HUES48 (cell line): ENCODE results near the gene EME2.
"Not testable (repeated sequence)": the region's sequence is repeated elsewhere in the genome, so short reads cannot be mapped to it uniquely, and the experiment has no call there.

Experiments
- H3K27ac ChIP-seq: one replicate; pipeline ENCODE4 v1.7.0; 2013; ENCODE audit warnings: low read depth, low read length, inconsistent platforms
- H3K27me3 ChIP-seq: 2 replicates; pipeline ENCODE4 v1.6.1; 2013; ENCODE audit warnings: mild to moderate bottlenecking, low read length; ENCODE audit not compliant: control insufficient read depth, insufficient read depth
- H3K36me3 ChIP-seq: 2 replicates; pipeline ENCODE4 v1.6.1; 2013; ENCODE audit warnings: low read length; ENCODE audit not compliant: control insufficient read depth, insufficient read depth
- H3K4me1 ChIP-seq: 2 replicates; pipeline ENCODE4 v1.6.1; 2013; ENCODE audit warnings: mild to moderate bottlenecking, low read length; ENCODE audit not compliant: control insufficient read depth, insufficient read depth
- H3K4me3 ChIP-seq: 2 replicates; pipeline ENCODE4 v1.5.1; 2013; ENCODE audit warnings: mild to moderate bottlenecking, low read depth, low read length
- H3K9ac ChIP-seq: 2 replicates; pipeline ENCODE4 v1.6.1; 2013; ENCODE audit warnings: mild to moderate bottlenecking, low read depth, low read length, moderate library complexity
- H3K9me3 ChIP-seq: 2 replicates; pipeline ENCODE4 v1.6.1; 2013; ENCODE audit warnings: low read length; ENCODE audit not compliant: control insufficient read depth, insufficient read depth

The EME2 gene

DNA sequence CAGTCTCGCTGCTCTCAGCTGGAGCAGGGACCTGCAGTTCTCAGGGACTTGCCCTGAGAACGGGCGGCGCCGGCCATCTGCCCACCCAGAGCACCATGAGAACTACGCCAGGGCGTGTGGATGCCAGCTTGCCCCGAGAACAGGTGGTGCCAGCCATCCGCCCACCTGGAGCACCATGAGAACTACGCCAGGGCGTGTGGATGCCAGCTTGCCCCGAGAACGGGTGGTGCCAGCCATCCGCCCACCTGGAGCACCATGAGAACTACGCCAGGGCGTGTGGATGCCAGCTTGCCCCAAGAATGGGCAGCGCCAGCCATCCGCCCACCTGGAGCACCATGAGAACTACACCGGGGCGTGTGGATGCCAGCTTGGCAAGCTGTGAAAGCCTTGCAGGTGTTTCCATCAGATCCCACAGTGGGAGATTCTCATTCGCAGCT is 40.0 kb upstream of the EME2 start:
- H3K9ac ChIP-seq, H3K27me3 ChIP-seq, H3K4me1 ChIP-seq, H3K4me3 ChIP-seq, H3K27ac ChIP-seq: not testable (repeated sequence)
- Histone ChIP-seq H3K36me3 (peaks cover 16% of the 10 kb centered on the region), H3K9me3 (peaks cover 33% of the 10 kb centered on the region)

DNA sequence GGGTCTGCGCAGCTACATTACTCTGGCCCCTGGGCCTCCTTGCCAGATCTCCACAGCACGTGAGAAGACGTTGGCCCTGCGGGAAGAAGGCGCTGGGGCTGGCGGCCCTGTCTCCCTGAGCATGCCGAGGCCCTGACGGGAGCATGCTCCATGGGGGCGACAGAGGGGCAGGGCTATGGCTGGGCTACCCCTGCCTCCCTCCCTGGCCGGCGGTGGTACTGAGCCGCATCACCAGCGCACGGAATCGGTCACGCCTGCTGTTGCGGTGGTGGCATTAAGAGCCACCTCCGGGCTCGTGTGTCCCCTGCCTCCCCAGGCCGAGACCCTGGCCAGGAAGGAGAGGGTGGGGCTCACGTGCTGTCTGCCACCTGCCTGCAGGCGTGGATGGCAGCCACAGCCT is 38.5 kb upstream of the EME2 start:
- no peaks in the 10 kb centered on the region for H3K4me1 ChIP-seq
- H3K9ac ChIP-seq: no peak overlapping the region
- no peaks in the 10 kb centered on the region for H3K27me3 ChIP-seq
- H3K9me3 ChIP-seq: peaks cover 49% of the 10 kb centered on the region
- no peak overlapping the region for H3K27ac ChIP-seq
- peaks cover 5% of the 10 kb centered on the region for H3K36me3 ChIP-seq
- no peak overlapping the region for H3K4me3 ChIP-seq

DNA sequence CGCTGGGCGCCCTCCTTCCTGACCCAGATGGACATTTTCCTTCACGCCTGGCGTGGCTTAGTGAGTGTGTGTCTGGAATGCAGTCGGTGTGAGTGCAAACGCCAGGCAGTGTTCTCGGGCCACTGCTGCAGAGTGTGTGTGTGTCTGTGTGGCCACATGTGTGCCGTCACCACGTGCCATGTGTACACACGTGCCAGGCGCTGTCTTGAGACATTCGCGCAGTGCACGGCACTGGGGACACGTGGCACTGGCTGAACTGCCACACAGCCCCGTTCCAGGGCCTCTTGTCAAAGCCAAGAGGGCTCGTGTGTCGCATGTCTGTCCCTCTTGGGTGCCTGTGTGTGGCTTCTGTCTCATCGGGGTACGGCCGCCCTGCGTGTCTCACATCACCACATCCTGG is 37.8 kb upstream of the EME2 start:
- Histone ChIP-seq H3K9ac (no peak overlapping the region), H3K9me3 (peaks cover 56% of the 10 kb centered on the region), H3K36me3 (peaks cover 4% of the 10 kb centered on the region), H3K27me3 (no peaks in the 10 kb centered on the region), H3K27ac (no peak overlapping the region), H3K4me1 (no peaks in the 10 kb centered on the region), H3K4me3 (no peak overlapping the region)

DNA sequence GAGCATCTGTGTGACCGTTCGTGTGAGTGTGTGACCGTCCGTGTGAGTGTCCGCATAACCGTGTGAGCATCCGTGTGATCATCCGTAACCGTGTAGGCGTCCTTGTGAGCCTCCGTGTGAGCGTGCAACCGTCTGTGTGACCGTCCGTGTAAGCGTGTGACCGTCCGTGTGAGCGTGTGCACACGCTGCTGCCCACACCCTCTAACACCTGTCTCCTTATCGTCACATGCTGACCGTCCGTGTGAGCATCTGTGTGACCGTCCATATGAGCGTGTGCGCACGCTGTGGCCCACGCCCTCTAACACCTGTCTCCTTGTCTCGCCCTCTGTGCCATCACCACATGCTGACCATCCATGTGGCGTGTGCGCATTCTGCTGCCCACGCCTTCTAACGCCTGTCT is 32.4 kb upstream of the EME2 start:
- Histone ChIP-seq H3K27me3 (no peaks in the 10 kb centered on the region), H3K27ac (no peak overlapping the region), H3K4me1 (no peaks in the 10 kb centered on the region), H3K4me3 (no peak overlapping the region), H3K36me3 (peaks cover 8% of the 10 kb centered on the region; the same call in 1 of the 2 replicates), H3K9ac (no peak overlapping the region), H3K9me3 (peaks cover 47% of the 10 kb centered on the region)

DNA sequence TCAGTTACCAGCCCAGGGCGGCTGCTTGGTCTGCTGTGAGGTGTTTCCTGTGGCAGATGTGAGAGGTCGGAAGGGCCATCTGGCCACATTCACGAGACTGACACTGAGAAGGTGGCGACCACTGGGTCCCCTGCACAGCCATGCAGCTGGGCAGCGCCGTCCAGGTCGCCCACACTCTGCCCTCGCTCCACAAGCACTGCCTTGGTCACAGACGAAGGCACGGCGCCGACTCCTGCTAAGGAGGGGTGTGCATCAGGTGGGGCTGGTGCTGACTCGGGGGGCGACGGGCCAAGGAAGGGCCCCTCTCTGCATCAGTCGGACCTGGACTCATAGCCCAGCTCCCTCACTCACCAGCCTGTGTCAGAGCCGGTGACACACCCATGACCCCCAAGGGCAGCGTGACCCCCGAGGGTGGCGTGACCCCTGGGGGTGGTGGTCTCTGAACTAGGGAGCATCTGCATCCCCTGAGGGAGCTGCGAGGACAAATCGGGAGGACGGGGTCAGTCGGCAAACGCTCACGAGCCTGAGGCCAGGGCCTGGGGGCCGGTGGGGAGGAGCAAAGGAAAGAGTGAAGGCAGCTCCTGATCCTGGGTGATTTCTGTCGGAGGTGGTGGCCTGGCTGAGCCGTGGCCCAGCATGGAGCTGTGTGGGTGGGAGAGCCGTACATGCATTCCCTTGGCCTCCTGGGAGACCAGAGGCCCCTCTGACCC is 31.7 kb upstream of the EME2 start:
- H3K36me3 ChIP-seq: peaks cover 14% of the 10 kb centered on the region; the same call in 1 of the 2 replicates
- no peaks in the 10 kb centered on the region for H3K4me1 ChIP-seq
- no peak overlapping the region for H3K9ac ChIP-seq

DNA sequence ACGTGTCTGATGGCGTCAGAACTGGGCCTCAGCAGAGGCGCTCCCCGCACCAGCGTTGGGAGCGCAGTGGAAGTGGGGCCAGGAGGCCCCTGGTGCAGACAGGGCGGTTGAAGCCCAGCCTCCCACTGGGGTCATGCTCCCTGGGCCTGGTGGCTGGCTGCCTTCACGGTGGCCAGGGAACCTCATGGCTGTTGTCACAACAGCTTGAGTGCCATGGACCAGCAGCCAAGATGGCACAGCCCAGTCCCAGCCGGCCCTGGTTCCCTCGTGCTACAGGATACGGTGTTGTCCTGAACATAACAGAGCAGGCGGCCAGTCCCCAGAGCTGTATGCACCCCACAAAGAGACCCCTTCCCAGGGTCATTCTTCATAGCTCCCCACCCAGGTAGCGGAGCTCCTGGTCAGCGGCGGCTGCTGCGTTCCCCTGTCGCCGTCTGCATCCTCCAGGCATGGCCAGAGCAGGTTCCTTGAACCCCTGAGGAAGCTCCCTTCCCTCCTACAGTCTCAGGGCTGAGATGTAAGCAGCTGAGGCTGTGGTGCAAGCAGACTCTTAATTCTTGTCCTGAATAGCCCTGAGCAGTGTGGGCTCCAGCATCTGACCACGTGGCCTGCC is 31.0 kb upstream of the EME2 start:
- no peak overlapping the region for H3K9ac ChIP-seq
- H3K4me1 ChIP-seq: no peaks in the 10 kb centered on the region
- H3K27me3 ChIP-seq: no peaks in the 10 kb centered on the region
- no peak overlapping the region for H3K27ac ChIP-seq
- no peak overlapping the region for H3K4me3 ChIP-seq
- H3K9me3 ChIP-seq: peaks cover 32% of the 10 kb centered on the region
- H3K36me3 ChIP-seq: peaks cover 14% of the 10 kb centered on the region; the same call in 1 of the 2 replicates

More for the DNA sequence above, 31.7 kb upstream of the EME2 start:
- Histone ChIP-seq H3K27me3 (no peaks in the 10 kb centered on the region), H3K27ac (no peak overlapping the region), H3K4me3 (no peak overlapping the region), H3K9me3 (peaks cover 40% of the 10 kb centered on the region)

DNA sequence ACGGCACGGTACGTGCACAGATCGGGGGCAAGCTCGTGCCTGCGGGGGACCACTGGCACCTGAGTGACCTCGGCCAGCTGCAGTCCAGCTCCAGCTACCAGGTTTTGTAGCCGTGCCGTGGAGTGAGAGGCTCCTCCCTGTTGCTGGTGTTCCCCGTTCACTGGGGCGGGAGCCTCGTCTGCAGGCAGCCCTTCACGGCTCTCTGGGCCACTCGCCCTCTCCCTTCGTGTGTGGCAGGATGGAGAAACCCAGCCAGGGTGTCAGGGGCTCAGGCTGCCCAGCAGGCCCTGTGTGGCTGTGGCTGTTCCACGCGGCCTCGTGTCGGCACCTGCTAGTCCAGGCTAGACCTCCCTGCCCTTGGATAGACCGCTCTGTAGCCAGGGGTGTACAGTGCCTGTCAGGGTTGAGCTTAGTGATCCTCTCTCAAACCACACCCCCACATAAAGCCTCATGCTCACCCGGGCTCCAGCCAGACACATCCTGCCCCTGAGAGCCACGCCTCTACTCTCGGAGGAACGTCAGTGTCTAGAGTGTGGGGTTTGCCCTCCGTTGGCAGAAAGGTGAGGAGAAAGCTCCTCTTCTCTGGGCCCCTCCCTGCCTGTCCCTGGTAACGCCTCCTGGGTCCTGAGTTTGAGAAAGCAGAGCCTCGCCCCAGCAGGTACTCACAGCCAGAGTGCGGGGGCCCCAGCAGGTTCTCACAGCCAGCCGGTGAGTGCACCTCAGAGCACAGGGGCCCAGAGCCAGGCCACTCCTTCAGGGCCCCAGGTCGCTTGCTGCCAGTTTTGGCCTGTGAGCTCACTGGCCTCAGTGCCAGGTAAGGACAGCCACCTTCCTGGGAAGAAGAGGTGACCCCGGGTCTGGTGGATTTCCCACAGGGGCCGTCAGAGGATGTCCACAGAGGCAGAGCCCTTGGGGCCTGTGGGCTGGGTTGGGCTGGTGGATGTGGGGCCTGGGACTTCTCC is 29.0 kb upstream of the EME2 start:
- no peak overlapping the region for H3K27ac ChIP-seq
- H3K9me3 ChIP-seq: peaks cover 12% of the 10 kb centered on the region
- no peaks in the 10 kb centered on the region for H3K27me3 ChIP-seq
- no peaks in the 10 kb centered on the region for H3K4me1 ChIP-seq
- H3K36me3 ChIP-seq: peaks cover 19% of the 10 kb centered on the region
- no peak overlapping the region for H3K9ac ChIP-seq
- H3K4me3 ChIP-seq: no peak overlapping the region

DNA sequence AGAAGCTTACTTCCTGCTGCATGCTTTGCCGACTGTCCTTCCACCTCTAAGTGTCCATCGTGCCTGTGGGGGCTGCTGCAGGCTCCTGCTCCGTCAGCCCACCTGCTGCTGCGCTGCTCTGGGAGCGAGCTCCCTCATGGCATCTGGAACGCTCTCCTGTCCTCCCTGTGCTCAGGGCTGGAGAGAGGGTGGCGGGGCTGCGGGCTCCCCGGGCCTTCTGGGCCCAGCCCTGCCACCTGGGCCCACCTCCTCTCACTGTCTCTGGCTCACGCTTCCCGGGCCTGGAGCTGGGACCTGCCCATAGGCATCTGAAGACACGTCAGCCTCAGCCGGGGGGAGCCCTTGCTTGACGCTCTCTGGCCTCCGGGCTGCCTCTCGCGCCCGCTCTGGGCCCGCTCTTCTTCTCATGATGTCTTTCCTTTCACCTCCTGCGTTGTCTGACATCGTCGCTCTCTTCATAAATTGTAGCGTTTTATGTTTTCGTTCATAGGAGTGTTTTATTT is 28.2 kb upstream of the EME2 start:
- H3K27me3 ChIP-seq: no peaks in the 10 kb centered on the region
- no peak overlapping the region for H3K4me3 ChIP-seq
- H3K36me3 ChIP-seq: peaks cover 27% of the 10 kb centered on the region
- H3K27ac ChIP-seq: no peak overlapping the region
- no peak overlapping the region for H3K9ac ChIP-seq
- peaks cover 5% of the 10 kb centered on the region for H3K9me3 ChIP-seq
- no peaks in the 10 kb centered on the region for H3K4me1 ChIP-seq

DNA sequence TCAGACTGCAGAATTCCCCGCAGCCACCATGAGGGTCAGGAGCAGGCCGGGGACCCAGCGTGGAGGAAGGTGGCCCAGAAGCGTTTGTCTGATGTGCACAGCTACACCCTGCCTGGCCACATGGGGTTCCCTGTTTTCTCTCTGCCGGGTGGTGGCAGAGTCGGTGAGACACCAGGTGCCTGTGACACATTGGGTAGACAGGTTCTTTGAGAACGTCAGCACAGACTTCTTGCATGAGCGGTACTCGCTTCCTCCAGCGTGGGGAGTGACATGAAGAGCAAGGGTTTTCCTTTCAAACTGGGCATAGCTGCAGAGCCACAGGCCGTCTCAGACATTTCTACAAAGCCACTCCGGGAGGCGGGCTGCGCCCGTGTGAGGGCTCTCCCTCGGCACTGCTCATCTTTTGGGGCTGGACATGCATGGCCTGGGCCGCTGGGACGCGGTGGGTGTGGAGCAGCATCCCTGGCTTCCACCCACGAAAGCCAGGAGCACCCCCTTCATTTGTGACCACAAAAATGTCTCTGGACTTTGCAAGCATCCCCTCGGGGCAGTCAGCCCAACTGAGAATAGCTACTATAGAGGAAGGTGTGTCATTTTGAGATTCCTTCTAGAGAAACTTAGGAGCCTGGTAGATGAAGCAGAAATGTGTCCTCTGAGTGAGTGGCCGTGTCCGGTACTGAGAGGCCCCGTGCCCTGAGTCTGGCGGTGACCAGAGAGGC is 27.3 kb upstream of the EME2 start:
- Histone ChIP-seq H3K9me3 (no peaks in the 10 kb centered on the region), H3K4me1 (no peaks in the 10 kb centered on the region), H3K9ac (no peak overlapping the region), H3K27me3 (no peaks in the 10 kb centered on the region), H3K4me3 (no peak overlapping the region), H3K36me3 (peaks cover 31% of the 10 kb centered on the region), H3K27ac (peak overlapping the region; percentile 6)

DNA sequence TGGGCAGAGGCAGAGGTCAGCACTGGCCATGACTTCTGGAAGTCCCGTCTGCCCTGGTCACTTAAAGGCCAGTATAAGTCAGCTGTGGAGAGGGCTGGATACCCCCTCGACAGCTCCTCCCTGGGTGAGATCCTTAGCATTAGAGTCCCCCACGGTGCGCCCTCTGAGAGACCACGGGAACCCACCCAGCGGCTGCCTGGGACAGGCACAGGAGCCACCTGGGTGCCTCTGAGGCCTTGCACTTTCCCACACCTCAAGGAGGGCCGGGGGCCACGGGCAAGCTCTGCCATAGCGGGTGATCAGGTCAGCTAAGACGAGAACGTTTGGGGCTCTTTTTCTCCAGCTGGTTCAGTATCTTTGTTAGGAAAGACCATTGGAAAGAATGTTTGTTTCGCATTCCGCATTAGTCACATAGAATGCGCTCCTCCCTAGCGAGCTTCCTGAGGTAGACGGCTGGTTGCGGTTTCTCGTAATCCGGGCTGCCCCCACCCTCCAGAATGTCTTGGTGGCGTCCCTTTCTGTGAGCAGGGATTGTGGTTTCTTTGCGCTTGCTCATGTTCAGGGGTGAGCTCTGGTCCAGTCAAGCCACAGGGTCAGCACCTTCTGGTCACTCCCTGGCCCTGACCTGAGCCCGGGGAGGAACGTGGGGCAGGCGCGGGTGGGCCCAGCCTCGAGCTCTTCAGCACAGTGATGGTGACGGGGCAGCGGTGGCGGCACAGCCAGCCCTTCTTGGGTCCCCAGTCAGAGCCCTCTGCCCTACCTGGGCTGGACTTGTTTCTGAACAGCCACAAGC is 26.5 kb upstream of the EME2 start:
- H3K9ac ChIP-seq: no peak overlapping the region
- H3K4me3 ChIP-seq: no peak overlapping the region
- peak overlapping the region; percentile 6 for H3K27ac ChIP-seq
- peaks cover 31% of the 10 kb centered on the region for H3K36me3 ChIP-seq
- H3K9me3 ChIP-seq: no peaks in the 10 kb centered on the region
- H3K4me1 ChIP-seq: no peaks in the 10 kb centered on the region
- no peaks in the 10 kb centered on the region for H3K27me3 ChIP-seq
